HG02885 (cell line): Measurements from ENCODE around the gene SLC16A13.
"Not testable (repeated sequence)": the region's sequence is repeated elsewhere in the genome, so short reads cannot be mapped to it uniquely, and the experiment has no call there.

Experiments
- ATAC-seq: cut with Tn5 transposase; IDR thresholded peaks from one replicate; pipeline ENCODE4 v1.9.1; 2021; ENCODE audit warnings: mild to moderate bottlenecking; ENCODE audit not compliant: unreplicated experiment, poor library complexity

SLC16A13 gene

DNA sequence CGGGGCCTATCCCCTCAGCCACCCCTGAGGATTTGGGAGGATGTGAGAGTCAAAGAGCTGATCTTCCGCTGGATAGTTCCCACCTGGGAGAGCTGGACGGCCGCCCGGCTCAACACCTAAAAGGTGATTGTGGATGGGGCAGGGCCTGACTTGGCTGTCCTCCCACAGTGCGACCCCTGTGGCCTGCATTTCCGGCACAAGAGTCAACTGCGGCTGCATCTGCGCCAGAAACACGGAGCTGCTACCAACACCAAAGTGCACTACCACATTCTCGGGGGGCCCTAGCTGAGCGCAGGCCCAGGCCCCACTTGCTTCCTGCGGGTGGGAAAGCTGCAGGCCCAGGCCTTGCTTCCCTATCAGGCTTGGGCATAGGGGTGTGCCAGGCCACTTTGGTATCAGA, 8.5 kb upstream of the SLC16A13 start:
- no peak for ATAC-seq

- ATAC-seq = no peak
Measured at GRCh38 chr17:7029096-7029495, 6.7 kb upstream of the SLC16A13 start.

- no peak for ATAC-seq
Measured at GRCh38 chr17:7029659-7030058, 6.2 kb upstream of the SLC16A13 start.

GRCh38 chr17:7034955-7035590, 742 bp upstream of the SLC16A13 start:
- ATAC-seq = no peak

DNA sequence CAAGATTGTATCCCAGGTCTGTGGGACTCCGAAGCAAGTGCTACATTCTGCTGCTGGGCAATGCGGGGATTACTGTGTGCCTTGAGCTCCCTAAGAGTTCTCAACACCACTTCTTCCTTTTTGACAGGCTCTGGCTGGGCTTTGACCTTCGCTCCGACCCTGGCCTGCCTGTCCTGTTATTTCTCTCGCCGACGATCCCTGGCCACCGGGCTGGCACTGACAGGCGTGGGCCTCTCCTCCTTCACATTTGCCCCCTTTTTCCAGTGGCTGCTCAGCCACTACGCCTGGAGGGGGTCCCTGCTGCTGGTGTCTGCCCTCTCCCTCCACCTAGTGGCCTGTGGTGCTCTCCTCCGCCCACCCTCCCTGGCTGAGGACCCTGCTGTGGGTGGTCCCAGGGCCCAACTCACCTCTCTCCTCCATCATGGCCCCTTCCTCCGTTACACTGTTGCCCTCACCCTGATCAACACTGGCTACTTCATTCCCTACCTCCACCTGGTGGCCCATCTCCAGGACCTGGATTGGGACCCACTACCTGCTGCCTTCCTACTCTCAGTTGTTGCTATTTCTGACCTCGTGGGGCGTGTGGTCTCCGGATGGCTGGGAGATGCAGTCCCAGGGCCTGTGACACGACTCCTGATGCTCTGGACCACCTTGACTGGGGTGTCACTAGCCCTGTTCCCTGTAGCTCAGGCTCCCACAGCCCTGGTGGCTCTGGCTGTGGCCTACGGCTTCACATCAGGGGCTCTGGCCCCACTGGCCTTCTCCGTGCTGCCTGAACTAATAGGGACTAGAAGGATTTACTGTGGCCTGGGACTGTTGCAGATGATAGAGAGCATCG, 2.4 kb downstream of the SLC16A13 start:
- no peak for ATAC-seq

- no peak for ATAC-seq
Measured at GRCh38 chr17:7039832-7040231, 4.0 kb downstream of the SLC16A13 start.

GRCh38 chr17:7041607-7042500, 6.0 kb downstream of the SLC16A13 start:
- ATAC-seq = no peak

- no peak for ATAC-seq
Measured at GRCh38 chr17:7042501-7043181, 6.8 kb downstream of the SLC16A13 start.

DNA sequence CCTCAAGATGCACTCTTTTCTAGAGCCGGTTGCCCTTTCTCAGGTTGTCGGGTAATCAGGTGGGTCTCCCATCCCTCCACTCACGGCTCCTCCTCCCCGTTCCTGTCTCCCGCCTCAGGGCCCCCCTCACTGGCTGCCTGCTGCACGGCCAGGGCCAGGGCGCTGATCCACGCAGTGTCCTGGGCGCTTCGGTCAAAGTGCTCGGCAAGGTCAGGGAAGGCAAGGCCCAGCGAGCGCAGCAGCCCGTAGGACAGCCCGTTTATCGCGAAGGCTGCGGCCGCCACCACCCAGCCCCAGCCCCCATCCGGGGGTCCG, 7.3 kb downstream of the SLC16A13 start:
- ATAC-seq = no peak

GRCh38 chr17:7043497-7044198, 7.8 kb downstream of the SLC16A13 start, which contains the start of gene SLC16A11:
SLC16A11 (minus strand) TSS chr17:7044092; CDS start chr17:7043513, 579 bp downstream.
- ATAC-seq = no peak

DNA sequence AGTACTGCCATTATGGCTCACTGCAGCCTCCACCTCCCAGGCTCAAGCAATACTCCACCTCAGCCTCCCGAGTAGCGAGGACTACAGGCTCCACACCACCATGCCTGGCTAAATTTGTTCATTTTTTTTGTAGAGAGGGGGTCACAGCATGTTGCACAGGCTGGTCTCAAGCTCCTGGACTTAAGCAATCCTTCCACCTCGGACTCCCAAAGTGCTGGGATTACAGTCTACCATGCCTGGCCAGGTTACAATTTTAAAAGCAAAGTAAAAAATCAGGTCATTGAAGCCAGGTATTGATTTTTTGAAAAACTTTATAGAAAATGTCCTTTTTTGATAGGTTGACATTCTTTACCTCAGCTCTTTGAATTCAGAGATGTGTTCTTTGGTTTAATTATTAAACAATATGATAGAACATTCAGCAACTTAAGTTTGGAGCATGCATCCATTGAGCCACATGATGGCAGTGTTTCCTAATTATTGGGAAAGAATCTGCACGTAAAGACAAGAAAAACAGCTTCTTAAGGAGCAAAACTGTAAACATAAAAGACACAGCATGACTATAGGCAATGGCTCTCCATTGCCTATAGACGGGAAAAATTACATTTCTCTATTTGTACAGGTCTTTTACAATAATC, 9.8 kb downstream of the SLC16A13 start:
- no peak for ATAC-seq

DNA sequence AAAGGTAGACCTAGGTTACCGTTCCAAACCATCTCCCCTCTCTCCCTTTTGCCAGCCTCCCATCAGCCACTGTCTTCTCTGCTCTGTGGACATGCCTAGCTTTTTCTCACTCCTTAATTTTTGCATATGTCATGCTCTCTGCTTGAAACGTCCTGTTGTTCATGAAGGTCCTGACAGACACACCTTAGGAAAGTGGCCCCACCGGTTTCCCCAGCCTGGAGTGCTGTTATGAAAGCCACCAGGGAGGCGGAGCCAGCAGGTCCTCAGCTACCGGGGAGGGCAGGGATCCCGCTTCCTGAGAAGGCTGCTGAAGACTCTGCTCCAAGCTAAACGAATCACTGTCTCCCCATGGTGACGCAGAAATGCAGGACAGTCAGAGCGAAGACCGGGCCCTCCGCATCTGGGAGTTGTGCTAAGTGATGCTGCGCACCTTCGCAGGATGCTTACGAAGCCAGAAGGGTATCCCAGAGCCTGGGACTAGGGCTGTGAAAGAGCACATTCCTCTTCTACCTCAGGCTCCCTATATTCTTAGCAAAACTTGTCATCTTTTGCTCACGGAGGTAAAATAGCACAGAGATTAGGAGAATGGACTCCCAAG, 10.4 kb downstream of the SLC16A13 start:
- no peak for ATAC-seq

GRCh38 chr17:7046725-7047397, 11.0 kb downstream of the SLC16A13 start:
- ATAC-seq = not testable (repeated sequence)

- ATAC-seq = no peak
Measured at GRCh38 chr17:7047566-7047965, 11.8 kb downstream of the SLC16A13 start.

DNA sequence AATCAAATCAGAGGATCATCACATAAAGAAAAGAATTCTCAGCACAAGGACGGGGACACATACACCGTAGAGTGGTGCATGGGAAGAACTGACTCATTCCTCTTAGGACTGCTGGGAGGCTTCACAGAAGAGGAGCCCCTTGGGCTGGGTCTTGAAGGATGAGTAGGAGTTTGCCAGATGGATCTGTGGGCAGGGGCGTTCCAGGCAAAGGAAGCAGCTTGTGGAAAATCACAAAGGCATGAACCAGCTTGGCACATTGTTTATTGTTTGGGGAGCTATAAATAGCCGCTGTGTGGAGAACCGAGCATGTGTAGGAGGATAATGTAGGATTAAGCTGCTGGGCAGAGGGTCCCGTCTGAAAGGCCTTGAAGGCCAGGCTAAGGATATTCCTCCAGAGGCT, 13.2 kb downstream of the SLC16A13 start:
- ATAC-seq = no peak

- ATAC-seq = not testable (repeated sequence)
Measured at GRCh38 chr17:7050583-7050982, 14.8 kb downstream of the SLC16A13 start.

DNA sequence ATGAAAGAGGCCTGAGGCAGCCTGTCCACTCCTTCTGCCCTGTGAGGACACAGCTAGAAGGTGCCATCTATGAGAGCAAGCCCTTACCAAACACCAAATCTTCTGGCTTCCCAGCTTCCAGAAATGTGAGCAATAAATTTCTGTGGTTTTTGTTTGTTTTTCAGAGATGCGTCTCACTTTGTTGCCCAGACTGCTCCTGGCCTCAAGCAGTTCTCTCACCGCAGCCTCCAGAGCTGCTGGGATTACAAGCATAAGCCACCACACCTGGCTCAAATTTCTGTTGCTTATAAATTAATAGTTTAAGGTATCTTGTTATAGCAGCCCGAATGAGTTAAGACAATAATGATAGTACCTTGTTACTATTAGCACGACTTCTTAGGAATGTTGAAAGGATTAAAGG, 20.6 kb downstream of the SLC16A13 start:
- no peak for ATAC-seq

GRCh38 chr17:7058831-7059447, 23.1 kb downstream of the SLC16A13 start:
- ATAC-seq = no peak
